Spinal cord (tissue), 10 donors: ENCODE data around the gene COMMD6. TPM values are rescaled to one million over a fixed set of nuclear protein-coding genes. Genes with fewer than 3 reads are reported as not detected.
A peak's percentile ranks its signal among the peaks of the same experiment; 100 is the strongest.

Experiments used
- DNase-seq, 6 donors: peaks; one replicate each; pipeline versions ENCODE4 v3.0.0 to v3.0.0-alpha.2; 2013 to 2015; ENCODE audit warnings: low spot score in 6 of 6, low read depth in 4 of 6
- H3K27ac ChIP-seq: one replicate; pipeline ENCODE4 v1.5.1; 2013; ENCODE audit warnings: low read depth, low read length, control low read depth
- H3K27me3 ChIP-seq: one replicate; pipeline ENCODE4 v1.6.1; 2013; ENCODE audit warnings: low read length; ENCODE audit not compliant: control insufficient read depth, insufficient read depth
- H3K36me3 ChIP-seq: one replicate; pipeline ENCODE4 v1.6.1; 2013; ENCODE audit warnings: low read length; ENCODE audit not compliant: control insufficient read depth, insufficient read depth
- H3K4me1 ChIP-seq: one replicate; pipeline ENCODE4 v1.6.1; 2013; ENCODE audit warnings: low read length; ENCODE audit not compliant: control insufficient read depth, insufficient read depth
- H3K4me3 ChIP-seq: one replicate; pipeline ENCODE4 v1.5.1; 2013; ENCODE audit warnings: low read depth, low read length, control low read depth
- H3K9me3 ChIP-seq: one replicate; pipeline ENCODE4 v1.6.1; 2013; ENCODE audit warnings: low read length; ENCODE audit not compliant: control insufficient read depth, insufficient read depth
- WGBS: methylation state at CpG from one replicate; pipeline ENCODE4 v1.1.5; 2013; ENCODE audit warnings: missing lambda C conversion rate; ENCODE audit not compliant: insufficient coverage; 5-methylcytosine and 5-hydroxymethylcytosine counted together
- polyA plus RNA-seq, 2 donors: library from polyadenylated mRNA; unstranded; fragments of 120-200 nt; gene quantifications; one replicate each; pipeline ENCODE4 v1.2.1, GENCODE V29; 2013; ENCODE audit not compliant: insufficient read length in 2 of 2
- total RNA-seq, 2 donors: library from RNA; depleted of rRNA in 1 of 2; stranded (reverse); fragments of 120-200 nt in 1 of 2; fragments of >200 nt in 1 of 2; gene quantifications; one replicate each; pipeline versions ENCODE4 v1.2.3 to v1.2.4, GENCODE V29; 2013 to 2014
- donor health status: healthy.

Gene COMMD6
- total and polyA plus RNA-seq, 4 donors = 92.6 to 234 (median 198) TPM

DNA sequence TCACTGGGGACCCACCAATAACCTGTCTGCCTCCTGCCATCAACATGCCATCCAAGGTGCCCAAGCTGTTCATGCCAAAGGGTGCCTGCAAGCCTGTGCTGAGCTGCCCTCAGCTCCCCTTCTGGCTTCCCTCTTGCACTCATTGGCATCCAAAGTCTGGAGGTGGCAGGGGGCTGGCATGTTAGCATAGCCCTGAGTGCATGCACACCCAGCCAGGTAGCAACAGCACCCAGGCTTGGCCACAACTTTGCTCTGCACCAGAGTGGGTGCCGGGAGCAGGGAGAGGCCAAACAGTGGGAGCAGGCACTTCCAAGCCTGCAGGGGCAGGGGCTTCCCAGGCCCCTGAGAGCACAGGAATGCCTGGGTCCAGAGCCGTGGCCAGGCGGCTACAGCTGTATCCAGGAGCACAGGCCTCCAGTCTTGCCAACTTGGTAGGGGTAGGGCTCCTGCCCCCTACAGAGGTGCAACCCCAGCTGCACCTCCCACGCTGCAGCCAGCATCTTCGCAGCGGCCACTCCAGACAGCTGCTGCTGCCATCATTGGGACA is 29.6 kb downstream of the COMMD6 start:
- H3K4me1 ChIP-seq = no peaks in the 10 kb centered on the region
- WGBS = 94% methylated on average over 6 of the region's 6 CpGs
- H3K27me3 ChIP-seq = no peaks in the 10 kb centered on the region
- DNase-seq = no peak
- no peaks in the 10 kb centered on the region for H3K36me3 ChIP-seq
- H3K9me3 ChIP-seq = peaks cover 1% of the 10 kb centered on the region
- no peak overlapping the region for H3K4me3 ChIP-seq
- H3K27ac ChIP-seq = no peak overlapping the region

DNA sequence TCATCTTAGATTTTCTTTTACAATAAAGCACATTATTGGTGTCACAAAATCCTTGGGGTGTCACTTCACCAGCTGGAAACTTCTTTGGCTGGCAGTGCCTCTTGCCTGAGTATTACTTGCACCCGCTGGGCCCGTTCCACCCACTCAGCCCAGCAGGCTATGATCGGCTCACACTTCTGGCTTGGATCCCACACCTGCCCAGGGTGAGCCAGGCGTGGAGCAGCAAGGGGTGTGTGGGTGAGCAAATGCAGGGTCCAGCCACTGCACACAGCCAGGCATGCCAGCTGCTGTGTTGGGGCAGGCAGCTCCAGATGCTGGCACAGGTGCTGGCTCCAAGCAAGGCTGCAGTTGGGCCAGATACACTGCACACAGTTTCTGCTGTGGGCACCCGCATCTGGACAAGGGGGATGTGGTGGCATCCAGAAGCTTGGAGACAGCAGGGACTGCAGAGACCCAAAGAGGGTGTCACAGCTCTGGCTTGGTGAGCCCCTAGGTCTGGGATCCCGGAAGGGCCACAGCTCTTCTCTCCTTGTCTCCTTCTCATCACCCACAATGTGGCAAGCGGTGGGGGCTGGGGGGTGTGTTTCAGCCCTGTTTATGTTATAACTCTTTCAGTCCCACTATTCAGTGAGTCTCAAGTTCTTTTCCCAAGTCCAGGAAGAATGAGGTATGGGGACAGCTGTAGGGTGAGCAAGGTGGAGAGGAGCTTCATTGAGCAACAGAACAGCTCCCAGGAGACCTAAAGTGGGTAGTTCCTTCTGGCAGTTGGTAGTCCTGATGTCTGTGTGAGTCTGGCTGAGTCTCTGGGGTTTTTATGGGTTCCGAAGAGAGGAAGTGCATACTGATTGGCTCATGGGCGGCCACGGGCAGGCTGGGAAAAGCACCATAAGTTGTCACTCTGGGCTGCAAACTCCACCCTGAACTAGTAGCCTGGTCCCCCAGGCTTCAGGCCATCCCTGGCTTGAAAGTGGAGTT is 30.3 kb downstream of the COMMD6 start:
- no peak overlapping the region for H3K27ac ChIP-seq
- H3K27me3 ChIP-seq = no peaks in the 10 kb centered on the region
- peaks cover 1% of the 10 kb centered on the region for H3K9me3 ChIP-seq
- no peaks in the 10 kb centered on the region for H3K36me3 ChIP-seq
- no peaks in the 10 kb centered on the region for H3K4me1 ChIP-seq
- no peak for DNase-seq
- WGBS = 91% methylated on average over 8 of the region's 10 CpGs
- H3K4me3 ChIP-seq = no peak overlapping the region

- H3K27me3 ChIP-seq = no peaks in the 10 kb centered on the region
- H3K4me1 ChIP-seq = no peaks in the 10 kb centered on the region
- H3K4me3 ChIP-seq = no peak overlapping the region
- no peak overlapping the region for H3K27ac ChIP-seq
- no peak for DNase-seq
- peaks cover 1% of the 10 kb centered on the region for H3K9me3 ChIP-seq
- H3K36me3 ChIP-seq = no peaks in the 10 kb centered on the region
- WGBS = 88% methylated on average over 1 of the region's 1 CpG
Observed at GRCh38 chr13:75506018-75506417, 31.6 kb downstream of the COMMD6 start.

DNA sequence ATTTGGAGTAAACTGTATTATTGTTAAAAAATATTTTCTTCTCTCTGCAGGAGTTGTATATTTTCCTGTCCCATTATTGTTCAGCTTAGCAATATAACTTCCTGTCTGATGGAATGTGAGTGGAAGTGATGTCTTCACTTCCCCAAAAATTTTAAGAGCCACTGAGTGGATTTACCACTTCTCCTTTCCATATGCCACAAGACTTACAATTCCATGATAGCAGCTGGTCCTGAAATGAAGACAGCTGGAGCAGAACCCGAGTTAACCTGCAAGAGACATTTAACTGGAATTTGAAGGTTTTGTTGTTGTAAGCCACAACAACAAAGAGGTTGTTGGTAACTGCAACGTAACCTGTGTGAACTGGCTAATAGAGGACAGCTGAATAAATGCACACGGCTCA is 32.3 kb downstream of the COMMD6 start:
- WGBS = 50% methylated on average over 1 of the region's 3 CpGs
- Histone ChIP-seq H3K36me3 (no peaks in the 10 kb centered on the region), H3K4me1 (no peaks in the 10 kb centered on the region), H3K27me3 (no peaks in the 10 kb centered on the region), H3K9me3 (peaks cover 1% of the 10 kb centered on the region), H3K4me3 (no peak overlapping the region), H3K27ac (no peak overlapping the region)
- no peak for DNase-seq

- Histone ChIP-seq H3K4me3 (no peak overlapping the region), H3K4me1 (no peaks in the 10 kb centered on the region), H3K27me3 (no peaks in the 10 kb centered on the region), H3K27ac (no peak overlapping the region), H3K36me3 (no peaks in the 10 kb centered on the region), H3K9me3 (no peaks in the 10 kb centered on the region)
- no peak for DNase-seq
- 100% methylated on average over 3 of the region's 5 CpGs for WGBS
Observed at GRCh38 chr13:75495938-75496337, 41.7 kb downstream of the COMMD6 start.

DNA sequence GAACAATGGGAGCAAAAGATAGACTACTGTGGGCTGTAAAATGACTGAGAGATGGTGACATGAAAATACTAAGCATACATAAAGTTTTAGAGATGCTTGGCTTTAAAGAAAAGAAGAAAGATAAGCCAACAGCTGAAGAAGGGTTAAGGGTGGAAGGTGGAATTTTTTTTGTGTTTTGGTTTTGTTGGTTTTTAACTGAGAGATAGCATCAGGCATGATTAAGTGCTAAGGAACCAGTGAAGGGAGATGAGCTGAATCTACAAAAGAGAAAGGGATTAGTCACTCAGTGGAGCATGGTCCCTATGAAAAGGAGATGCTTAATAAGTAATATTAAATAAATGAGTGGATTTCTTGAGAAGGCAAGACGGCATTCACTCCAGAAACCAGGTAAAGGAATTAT is 43.1 kb downstream of the COMMD6 start:
- Histone ChIP-seq H3K9me3 (no peaks in the 10 kb centered on the region), H3K36me3 (no peaks in the 10 kb centered on the region), H3K4me3 (no peak overlapping the region), H3K27ac (no peak overlapping the region), H3K27me3 (no peaks in the 10 kb centered on the region), H3K4me1 (peaks cover under 1% of the 10 kb centered on the region)
- no peak for DNase-seq
- 89% methylated on average over 1 of the region's 1 CpG for WGBS

DNA sequence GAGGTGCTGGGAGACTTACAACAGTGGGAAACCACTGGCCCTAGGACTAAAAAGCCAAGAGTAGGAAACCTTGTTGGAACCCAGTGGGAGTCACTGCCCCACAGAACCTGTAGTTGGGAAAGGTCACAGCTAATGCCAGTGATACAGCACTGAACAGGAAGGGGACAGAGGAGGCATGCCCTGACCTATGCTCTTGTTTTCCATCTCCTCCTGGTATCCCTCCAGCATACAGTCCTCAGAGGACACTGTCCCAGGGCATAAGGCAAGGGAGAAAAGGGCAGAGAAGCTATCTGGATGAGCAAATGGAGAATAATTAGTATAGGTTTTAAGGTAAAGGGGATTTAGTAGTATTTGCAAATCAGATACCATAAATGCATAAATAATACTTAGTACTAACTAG is 44.5 kb downstream of the COMMD6 start:
- H3K36me3 ChIP-seq = no peaks in the 10 kb centered on the region
- H3K9me3 ChIP-seq = no peaks in the 10 kb centered on the region
- no peak overlapping the region for H3K4me3 ChIP-seq
- H3K27me3 ChIP-seq = no peaks in the 10 kb centered on the region
- H3K4me1 ChIP-seq = peaks cover 4% of the 10 kb centered on the region
- DNase-seq = no peak
- no peak overlapping the region for H3K27ac ChIP-seq

- Histone ChIP-seq H3K4me1 (peaks cover 4% of the 10 kb centered on the region), H3K4me3 (no peak overlapping the region), H3K36me3 (no peaks in the 10 kb centered on the region), H3K9me3 (no peaks in the 10 kb centered on the region), H3K27me3 (no peaks in the 10 kb centered on the region), H3K27ac (no peak overlapping the region)
- DNase-seq = no peak
- WGBS = 95% methylated on average over 3 of the region's 5 CpGs
Observed at GRCh38 chr13:75492389-75492788, 45.3 kb downstream of the COMMD6 start.

DNA sequence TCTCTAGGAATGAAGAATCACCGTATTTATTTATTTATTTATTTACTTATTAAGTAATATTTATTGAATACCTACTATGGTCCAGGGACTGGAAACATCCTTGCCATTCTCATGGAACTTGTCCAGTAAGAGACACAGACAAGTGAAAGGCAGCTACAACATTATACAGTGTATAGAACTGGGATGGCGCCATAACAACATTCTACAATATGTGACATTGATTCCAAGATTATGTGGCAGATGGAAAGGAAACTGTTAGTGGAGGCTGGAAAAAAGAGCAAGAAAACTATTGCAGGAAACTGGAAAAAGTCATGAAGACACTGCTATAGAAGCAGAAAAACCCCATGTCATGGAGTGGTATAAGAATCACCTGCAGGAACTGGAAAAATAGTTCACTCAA is 46.3 kb downstream of the COMMD6 start:
- Histone ChIP-seq H3K27me3 (peaks cover under 1% of the 10 kb centered on the region), H3K36me3 (no peaks in the 10 kb centered on the region), H3K4me3 (no peak overlapping the region), H3K9me3 (no peaks in the 10 kb centered on the region), H3K4me1 (peaks cover 4% of the 10 kb centered on the region), H3K27ac (no peak overlapping the region)
- peak in 1 of 6 donors; percentile 65 for DNase-seq
- WGBS = no CpG with 5 or more reads among the region's 2 CpGs
